Fibroblast of the aortic adventitia (primary cell): Measurements from ENCODE around the gene ZFHX3. TPM values are rescaled to one million over a fixed set of nuclear protein-coding genes. Genes with fewer than 3 reads are reported as not detected.

Experiments used
- DNase-seq: peaks from one replicate; pipeline ENCODE4 v3.0.0-alpha.2; 2010; ENCODE audit warnings: low read depth
- H3K4me3 ChIP-seq: 2 replicates; pipeline ENCODE4 v1.5.1; 2011; ENCODE audit warnings: low read depth, mild to moderate bottlenecking, control low read depth, low read length, moderate library complexity
- total RNA-seq: library from RNA; depleted of rRNA; stranded (reverse); fragments of >200 nt; gene quantifications from 2 replicates; pipeline ENCODE4 v1.2.3, GENCODE V29; 2012; ENCODE audit warnings: low replicate concordance
- TF ChIP-seq, protein P1 (sequence below): IDR thresholded peaks from 2 replicates; pipeline ENCODE4 v1.5.1; 2011; ENCODE audit warnings: mild to moderate bottlenecking, low read length, control low read depth, inconsistent platforms; ENCODE audit not compliant: insufficient read depth

The ZFHX3 gene
- total RNA-seq, 1 donor = 8.1 TPM

DNA sequence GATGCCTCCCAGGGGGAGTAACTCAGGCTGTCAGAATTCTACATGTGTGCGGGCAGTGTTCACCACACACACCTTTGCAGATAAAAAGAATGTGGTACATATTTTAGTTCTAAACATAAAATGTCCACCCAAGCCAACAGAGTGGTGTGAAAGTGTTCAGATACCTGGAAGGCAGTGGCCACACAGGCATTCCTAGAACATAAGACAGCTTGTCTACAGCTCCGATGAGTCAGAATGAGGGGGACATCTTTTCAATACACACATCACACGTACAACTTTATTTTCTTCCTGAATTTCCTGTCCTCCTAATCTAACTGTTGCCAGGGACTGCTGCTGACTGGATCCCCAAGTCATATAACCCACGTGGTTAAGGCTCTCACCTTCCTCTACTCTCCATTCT is 142.3 kb downstream of the ZFHX3 start:
- DNase-seq = peak; percentile 11
- TF ChIP-seq, protein P1, sequence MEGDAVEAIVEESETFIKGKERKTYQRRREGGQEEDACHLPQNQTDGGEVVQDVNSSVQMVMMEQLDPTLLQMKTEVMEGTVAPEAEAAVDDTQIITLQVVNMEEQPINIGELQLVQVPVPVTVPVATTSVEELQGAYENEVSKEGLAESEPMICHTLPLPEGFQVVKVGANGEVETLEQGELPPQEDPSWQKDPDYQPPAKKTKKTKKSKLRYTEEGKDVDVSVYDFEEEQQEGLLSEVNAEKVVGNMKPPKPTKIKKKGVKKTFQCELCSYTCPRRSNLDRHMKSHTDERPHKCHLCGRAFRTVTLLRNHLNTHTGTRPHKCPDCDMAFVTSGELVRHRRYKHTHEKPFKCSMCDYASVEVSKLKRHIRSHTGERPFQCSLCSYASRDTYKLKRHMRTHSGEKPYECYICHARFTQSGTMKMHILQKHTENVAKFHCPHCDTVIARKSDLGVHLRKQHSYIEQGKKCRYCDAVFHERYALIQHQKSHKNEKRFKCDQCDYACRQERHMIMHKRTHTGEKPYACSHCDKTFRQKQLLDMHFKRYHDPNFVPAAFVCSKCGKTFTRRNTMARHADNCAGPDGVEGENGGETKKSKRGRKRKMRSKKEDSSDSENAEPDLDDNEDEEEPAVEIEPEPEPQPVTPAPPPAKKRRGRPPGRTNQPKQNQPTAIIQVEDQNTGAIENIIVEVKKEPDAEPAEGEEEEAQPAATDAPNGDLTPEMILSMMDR = no peak
- no peak overlapping the region for H3K4me3 ChIP-seq

DNA sequence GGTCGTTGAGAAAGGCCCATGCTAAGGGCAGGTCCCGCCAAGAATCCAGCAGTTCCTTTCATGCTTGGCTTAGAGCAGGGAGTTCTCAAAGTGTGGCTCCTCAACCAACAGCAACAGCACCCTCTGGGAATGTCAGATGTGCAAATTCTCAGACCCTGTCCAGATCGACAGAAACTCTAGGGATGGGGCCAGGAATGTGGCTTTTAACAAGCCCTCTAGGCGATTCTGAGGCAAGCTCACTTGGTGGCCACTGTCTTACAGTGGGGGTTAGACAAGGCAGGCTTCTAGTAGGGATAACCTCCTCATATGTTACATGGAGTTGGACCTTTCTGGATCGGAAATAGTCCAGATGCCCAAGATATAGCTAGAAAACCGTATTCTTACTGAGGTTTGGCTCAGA is 144.8 kb downstream of the ZFHX3 start:
- TF ChIP-seq, protein P1 = no peak
- DNase-seq = no peak
- no peak overlapping the region for H3K4me3 ChIP-seq

DNA sequence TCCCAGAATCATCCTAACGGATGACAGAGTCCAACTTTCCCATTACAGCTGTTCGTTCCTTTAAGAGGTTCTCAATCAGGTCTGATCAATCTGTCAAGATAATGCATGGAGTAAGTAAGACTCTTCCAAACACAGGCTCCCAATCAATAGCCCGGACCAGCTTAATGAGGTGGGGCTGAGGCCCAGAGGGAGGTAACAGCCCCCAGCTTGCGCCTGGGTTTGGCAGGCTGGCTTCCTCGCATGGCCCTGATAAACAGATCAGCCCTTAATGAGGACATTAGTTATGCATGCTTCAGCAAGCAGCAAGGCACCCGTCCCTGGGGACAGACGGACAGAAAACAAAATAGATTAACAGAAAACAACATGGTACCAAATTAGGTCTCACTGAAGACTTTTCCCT is 145.7 kb downstream of the ZFHX3 start:
- no peak overlapping the region for H3K4me3 ChIP-seq
- TF ChIP-seq, protein P1 = no peak

DNA sequence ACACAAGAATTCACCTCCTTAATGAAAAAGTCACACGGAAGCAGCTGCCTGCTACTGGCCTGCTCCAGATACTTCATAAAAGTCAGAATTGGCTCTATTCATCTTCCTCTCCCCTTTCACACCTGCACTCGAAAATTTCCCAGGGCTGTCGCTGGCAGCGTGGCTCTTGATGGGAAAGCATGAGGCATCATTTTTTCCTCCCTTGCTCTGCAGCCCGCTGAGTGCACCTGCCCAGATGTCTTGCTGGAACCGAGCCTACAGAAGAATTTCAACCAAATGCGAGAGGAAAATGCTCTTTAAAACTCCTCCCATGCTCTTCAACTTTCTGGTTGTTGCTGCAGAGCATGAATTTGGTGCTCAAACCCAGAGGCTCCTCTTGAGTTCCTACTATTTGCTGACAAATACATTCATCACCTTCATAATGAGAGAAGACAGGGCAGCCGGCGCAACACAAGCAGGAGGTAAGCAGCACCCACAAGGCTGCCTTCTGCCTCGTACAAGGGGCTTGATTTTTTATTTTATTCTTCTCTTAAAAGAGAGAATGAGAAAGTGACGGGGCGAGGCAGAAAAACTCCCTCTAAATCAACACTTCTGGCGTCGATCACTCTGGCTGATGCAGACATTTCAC is 146.8 kb downstream of the ZFHX3 start:
- TF ChIP-seq, protein P1 = no peak
- no peak for DNase-seq
- H3K4me3 ChIP-seq = no peak overlapping the region

More for the DNA sequence above, 145.7 kb downstream of the ZFHX3 start:
- no peak for DNase-seq

DNA sequence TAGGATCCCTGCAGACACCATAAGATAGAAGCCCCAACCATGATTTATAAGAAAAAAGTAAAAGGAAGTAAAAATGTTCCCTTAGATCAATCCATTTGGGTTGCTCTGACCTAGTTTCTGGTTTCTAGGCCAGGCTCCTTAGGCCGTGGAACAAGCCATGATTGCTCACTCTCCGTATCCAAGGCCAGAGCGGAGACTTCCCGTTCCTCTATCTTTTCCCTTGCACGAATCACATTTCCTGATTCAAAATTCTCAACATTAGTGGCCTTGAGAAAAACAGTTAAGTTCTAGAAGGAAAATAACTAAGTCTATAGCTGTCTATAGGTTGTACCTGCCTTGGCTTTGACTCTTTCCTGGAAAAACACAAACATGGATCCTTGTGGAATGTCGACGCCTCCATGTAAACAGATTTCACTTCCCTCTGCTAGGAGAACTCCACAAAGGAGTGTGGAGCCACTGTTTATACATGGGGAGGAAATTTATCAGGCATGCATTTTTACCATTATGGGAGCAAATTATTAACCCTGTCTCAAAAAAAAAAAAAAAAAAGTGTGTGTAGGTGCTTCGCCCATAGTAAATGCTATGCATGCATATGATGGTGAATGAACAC is 149.6 kb downstream of the ZFHX3 start:
- DNase-seq = no peak
- H3K4me3 ChIP-seq = no peak overlapping the region
- TF ChIP-seq, protein P1 = no peak

DNA sequence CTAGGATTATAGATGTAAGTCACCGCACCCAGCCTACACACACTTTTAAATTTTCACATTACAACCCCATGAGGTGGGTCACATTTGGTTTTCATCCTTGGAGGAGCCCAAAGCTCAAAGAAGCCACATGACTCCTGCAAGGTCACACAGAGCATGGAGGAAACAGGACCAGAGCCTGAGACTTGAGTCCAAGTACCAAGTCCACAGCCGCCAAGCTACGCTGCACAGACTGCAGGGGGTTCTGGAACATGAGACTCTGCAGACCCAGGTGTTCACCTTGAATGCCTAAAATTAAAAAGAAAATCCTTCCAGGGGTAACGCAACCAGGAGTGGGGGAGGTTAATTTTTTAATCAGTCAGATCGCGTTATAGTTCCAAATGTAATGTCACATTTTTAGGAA is 150.2 kb downstream of the ZFHX3 start:
- DNase-seq = no peak
- TF ChIP-seq, protein P1 = no peak
- H3K4me3 ChIP-seq = no peak overlapping the region
